ENCODE results near the gene UPF1.
"Not testable (repeated sequence)": the region's sequence is repeated elsewhere in the genome, so short reads cannot be mapped to it uniquely, and the experiment has no call there.

Gene UPF1

DNA sequence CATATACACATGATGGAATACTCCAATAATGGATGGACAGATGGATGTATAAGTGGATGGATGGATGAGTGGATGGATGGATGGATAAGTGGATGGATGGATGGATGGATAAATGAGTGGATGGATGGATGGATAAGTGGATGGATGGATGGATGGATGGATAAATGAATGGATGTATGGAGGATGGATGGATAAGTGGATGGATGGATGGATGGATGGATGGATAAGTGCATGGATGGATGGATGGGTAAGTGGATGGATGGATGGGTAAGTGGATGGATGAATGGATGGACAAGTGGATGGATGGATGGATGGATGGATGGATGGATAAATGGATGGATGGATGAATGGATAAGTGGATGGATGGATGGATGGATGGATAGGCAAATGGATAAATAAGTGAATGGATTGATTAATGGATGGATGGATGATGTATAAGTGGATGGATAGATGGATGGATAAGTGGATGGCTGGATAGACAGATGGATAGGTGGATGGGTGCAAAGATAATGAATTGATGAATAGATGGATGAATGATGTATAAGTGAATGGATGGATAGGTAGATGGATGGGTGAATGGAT is 32.3 kb upstream of the UPF1 start:
- DNase-seq (ENCODE audit: low read depth), result no peak

DNA sequence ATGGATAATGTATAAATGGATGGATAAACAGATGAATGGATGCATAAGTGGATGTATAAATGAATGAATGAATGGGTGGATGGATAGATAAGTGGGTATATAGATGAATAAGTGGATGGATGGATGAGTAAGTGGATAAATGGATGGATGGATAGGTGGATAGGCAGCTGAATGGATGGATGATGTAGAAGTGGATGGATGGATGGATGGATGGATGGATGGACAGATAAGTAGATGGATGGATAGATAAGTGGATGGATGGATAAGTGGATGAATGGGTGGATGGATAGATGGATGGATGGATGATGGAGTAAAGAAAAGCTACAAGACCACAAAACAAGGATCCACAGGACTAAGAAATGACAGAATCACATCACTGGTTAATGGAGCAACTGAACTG is 31.7 kb upstream of the UPF1 start:
- no peak for DNase-seq (ENCODE audit: low read depth)

DNA sequence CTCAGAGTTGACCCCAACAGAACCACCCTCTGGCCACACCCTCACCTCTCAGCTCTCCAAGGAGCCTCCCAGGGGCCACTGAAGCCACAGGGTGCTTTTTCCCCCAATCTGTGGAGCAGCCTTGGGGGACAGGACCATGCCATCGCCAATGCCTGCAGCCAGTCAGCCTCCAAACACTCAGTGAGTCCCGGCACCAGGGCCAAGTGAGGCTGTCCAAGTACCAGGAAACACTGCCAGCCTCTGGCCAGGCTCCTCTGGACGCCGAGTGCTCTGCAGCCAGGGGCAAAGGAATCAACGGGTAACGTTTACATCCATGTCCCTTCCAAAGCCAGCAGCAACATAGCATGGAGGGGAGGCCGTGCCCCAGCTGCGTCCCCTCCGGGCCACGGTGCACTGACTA is 31.1 kb upstream of the UPF1 start:
- no peak for DNase-seq (ENCODE audit: low read depth)

DNA sequence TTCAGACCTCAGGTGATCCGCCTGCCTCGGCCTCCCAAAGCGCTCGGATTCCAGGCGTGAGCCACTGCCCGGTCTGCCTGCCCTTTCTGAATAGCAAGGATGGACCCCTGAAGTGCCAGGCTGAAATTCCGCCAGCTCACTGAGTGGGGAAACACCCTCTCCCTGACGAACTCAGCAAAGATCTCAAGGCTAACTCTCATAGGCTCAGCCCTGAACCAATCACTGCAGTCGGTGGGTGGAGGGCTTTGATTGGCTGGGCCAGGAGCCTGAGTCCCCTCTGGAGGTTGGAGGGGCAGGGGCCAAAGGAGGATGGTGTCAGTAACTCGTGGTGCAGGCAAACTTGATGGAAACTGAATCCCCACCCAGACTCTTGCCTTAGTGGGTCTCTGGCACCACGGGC is 29.4 kb upstream of the UPF1 start:
- no peak for DNase-seq (ENCODE audit: low read depth)

DNA sequence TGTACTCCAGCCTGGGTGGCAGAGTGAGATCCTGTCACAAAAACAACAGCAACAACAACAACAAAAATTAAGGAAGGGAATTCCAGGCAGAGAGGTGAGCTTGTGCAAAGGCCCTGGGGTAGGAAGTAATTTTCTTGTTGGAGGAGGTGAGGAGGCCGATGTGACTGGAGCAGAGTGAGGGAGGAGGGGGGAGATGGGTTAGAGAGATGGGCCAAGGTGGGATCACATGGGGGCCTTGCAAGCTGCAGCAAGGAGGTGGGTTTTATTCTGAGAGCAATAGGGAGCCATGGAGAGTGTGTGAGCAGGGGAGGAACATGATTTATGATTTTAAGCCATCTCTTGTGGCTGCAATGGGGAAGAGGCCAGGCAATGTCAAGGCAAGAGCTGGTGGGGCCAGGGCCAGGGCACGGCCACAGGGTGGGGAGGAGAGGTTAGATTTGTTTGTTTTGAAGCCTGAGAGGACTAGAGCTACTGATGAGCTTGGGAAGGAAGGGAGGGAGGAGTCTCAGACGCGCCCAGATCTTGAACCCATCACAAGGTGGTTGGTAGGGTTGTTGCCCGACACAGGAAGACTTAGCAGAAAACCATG is 28.1 kb upstream of the UPF1 start:
- DNase-seq (ENCODE audit: low read depth), result no peak

DNA sequence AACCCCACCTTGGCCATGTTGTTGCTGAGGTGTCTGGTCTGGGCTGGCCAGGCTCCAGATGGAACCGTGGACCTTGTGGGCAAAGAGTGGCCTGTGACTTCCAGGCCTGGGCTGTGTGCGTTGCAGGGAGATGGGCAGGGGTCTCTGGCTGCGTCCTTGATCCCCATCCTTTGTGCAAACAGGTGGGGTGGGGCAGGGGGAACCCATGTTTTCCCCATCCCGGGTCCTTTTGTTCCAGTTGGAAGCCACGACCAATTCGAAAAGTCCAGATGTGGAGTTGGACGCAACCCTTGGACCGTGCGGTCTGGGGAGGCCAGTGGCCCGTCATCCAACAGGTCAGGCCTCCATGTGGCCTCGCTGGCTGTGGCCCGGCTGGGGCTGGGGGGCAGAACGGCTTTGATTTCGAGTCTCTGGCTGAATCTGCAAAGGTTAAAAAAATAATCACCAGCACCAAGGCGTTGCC is 27.6 kb upstream of the UPF1 start:
- no peak for DNase-seq (ENCODE audit: low read depth)

DNA sequence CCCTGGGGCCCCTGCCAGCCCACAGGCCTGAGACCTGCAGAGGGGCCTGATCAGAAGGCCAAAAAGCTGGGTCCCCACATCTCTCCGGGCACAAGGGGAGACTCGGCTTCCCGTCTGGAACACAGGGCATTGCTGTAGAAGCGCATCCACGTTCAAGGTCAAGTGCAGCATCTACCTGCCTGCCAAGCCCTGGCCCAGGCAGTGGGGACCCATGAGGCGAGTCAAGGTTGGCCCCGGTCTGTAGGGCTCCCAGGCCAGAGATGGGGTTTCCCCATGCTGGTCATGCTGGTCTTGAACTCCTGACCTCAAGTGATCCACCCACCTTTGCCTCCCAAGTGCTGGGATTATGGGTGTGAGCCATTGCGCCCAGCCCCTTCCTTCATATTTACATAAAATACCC is 27.1 kb upstream of the UPF1 start:
- DNase-seq (ENCODE audit: low read depth), result no peak

DNA sequence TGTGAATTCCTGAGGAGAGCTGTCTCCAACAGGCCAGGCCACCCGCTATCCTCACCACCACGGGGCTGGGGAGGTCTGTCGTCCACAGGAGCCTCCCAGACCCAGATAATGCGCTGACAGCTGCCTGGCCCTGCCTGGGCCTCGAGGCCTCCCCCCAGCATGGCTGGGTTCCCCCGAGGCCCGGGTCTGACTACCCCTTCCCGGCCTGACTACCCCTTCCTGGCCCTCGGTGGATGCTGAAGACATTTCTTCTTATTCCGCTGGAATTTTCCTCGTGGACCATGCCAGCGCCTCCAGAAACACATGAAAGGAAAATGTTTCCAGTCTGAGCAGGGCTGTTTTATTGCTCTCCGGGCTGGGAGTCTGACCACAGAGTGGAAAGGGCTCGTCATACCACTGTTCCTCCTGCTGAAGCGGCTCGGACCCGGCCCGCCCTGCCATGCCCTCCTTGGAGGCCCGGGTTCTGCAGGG is 23.9 kb upstream of the UPF1 start:
- DNase-seq (ENCODE audit: low read depth), result no peak

DNA sequence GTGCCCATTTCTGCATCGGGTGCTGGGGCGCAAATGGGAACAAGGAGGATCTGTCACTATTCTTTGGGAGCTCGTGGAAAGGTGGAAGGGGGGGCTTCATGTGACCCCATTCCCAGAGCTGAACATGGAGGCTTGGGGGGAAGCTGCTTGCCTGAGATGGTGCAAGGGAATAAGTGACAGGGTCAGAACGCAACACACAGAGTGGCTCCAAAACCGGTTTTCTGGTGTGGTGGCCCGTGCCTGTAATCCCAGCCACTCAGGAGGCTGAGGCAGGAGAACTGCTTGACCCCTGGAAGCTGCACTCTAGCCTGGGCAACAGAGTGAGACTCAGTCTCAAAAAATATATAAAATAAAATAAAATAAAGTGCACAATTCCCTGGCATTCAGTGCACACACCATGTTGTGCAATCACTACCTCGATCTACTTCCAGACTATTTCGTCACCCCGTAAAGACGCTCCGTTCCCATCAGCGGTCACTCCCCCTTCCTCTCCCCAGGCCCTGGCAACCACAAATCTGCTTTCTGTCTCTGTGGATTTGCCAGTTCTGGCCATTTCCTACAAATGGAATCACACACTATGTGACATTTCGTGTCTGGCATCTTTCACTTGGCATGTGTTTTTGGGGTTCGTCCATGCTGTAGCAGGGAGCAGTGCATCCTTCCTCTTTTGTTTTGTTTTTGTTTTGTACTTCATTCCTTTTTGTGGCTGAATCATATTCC is 22.4 kb upstream of the UPF1 start:
- no peak for DNase-seq (ENCODE audit: low read depth)

DNA sequence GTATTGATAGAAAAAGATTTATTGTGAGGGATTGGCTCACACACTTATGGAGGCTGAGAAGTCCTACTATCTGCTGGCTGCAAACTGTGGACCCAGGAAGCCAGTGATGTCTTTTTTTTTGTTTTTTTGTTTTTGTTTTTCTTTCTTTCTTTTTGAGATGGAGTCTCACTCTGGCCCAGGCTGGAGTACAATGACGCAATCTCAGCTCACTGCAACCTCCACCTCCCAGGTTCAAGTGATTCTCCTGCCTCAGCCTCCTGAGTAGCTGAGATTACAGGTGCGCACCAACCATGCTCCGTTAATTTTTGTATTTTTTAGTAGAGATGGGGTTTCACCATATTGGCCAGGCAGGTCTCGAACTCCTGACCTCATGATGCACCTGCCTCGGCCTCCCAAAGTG is 20.1 kb upstream of the UPF1 start:
- not testable (repeated sequence) for DNase-seq (ENCODE audit: low read depth)

DNA sequence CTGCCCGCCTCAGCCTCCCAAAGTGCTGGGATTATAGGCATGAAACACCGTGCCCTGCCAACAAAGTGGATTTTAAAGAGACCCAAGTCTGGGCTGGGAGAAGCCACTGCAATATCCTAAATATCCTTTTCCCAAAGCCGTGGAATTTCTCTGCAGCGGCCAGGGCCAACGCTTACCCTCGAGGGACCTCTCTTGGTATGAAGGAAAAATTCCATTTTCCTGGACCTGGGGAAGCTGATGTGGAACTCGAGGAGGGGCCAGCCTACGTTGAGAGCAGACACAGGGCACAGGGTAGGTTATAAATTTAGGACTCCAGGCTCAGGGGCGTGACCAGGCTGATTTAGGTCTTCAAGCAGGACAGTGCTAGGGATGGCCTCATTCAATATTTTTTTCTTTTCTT is 17.7 kb upstream of the UPF1 start:
- no peak for DNase-seq (ENCODE audit: low read depth)

DNA sequence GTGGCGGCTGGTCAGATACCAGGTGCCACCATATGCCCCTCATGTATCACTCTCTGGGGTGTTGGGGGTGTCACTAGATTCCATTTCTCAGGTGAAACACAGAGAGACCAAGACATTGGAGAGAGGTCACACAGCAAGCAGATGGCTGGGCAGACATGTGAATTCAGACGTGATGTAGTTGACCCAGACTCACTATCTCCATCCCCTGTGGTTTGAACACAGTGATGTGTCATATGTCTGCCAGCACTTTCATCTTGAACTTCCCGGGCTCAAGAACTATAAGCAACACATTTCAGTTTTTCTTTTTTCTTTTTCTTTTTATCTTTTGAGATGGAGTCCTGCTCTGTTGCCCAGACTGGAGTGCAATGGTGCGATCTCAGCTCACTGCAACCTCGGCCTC is 16.1 kb upstream of the UPF1 start:
- DNase-seq (ENCODE audit: low read depth), result no peak

DNA sequence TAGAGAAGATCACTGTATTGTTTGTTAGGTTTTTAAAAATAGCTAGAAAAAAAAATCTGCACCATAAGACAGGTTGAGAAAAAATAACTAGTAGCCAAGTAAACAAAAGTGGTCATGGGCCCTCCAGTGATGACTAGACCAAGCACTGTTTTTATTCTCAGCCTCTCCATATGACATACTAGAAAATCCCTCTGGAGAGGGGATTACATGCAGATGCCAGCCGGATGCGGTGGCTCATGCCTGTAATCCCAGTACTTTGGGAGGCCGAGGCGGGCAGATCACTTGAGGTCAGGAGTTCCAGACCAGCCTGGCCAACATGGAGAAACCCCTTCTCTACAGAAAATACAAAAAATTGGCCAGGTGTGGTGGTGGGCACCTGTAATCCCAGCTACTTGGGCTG is 15.1 kb upstream of the UPF1 start:
- DNase-seq (ENCODE audit: low read depth), result not testable (repeated sequence)

DNA sequence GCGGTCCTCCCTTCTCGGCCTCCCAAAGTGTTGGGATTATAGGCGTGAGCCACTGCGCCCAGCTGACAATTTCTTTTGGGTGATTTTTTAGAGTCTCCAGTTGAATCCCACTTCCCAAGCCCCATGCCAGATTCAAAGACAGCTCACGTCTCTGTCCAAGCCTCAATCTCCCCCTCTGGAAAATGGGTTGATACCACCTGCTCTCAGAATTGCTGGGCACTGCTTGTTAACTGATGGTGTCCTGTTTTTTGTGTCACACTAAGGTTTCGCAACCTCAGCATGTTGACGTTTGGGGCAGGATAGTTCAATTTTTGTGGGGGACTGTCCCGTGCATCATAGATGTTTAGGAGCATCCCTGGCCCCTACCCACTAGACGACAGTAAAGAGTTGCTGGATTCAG is 14.2 kb upstream of the UPF1 start:
- DNase-seq (ENCODE audit: low read depth), result no peak

DNA sequence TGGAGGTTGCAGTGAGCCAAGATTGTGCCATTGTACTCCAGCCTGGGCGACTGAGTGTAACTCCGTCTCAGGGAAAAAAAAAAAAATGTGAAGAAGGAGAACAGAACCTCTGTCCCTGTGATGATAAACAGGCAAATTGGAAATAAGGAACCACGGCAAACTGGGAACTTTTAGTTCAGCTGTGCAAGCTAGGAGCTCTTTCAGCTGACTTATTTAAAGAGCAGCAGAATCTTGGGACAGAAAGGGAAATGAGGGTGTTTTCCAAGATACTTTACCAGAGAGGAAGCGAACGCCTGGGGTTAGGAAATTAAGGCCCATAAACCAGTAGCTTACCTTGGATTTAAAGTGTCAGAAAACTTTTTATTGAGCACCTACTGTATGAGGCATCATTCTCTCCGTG is 3.0 kb upstream of the UPF1 start:
- DNase-seq (ENCODE audit: low read depth), result no peak

DNA sequence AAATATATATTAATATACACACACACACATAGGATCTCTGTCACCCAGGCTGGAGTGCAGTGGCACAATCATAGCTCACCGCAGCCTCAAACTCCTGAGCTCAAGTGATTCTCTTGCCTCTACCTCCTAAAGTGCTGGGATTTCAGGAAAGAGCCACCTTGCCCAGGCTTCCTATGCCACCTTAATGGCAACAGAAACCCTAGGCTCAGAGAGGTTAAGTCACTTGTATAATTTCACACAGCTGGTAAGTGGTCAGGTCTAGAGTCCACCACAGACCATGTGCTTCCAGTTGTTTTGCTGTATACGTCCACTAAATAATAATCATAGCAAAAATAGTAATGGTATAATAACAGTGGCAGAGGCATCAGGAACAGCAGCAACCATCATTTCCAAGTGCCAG is 1.3 kb upstream of the UPF1 start:
- no peak for DNase-seq (ENCODE audit: low read depth)

DNA sequence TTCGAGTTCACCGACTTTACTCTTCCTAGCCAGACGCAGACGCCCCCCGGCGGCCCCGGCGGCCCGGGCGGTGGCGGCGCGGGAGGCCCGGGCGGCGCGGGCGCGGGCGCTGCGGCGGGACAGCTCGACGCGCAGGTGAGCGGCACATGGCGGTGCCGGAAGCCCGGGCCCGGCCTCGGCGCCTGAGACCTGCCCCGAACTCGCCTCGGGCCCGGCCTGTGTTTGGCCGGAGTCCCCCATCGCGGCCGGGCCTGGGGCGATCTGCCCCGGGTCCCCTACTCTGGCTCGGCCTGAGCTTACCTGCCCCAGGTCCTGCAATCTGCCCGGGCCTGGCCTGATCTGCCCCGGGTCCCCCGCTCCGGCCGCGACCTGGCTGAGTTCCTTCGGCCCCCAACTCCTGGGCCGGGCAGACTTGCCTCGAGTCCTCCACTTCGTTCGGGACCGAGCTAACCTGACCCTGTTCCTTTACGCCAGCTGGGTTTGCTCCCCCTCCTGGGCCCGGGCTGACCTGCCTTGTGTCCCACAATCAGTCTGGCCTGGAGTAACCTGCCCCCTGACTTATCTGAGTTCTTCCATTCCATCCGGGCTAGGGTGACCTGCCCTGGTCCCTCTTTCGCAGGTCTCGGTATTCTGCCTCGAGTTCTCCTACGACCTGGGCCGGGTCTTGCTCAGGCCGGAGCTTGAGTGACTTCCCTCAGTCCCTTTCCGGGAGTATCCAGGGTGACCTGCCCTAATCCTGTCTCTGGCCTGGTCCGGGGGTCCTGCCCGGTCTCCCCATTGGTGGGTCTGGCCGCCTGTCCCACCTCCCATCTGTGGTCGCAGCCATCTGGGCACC is 764 bp downstream of the UPF1 start:
- no peak for DNase-seq (ENCODE audit: low read depth)

DNA sequence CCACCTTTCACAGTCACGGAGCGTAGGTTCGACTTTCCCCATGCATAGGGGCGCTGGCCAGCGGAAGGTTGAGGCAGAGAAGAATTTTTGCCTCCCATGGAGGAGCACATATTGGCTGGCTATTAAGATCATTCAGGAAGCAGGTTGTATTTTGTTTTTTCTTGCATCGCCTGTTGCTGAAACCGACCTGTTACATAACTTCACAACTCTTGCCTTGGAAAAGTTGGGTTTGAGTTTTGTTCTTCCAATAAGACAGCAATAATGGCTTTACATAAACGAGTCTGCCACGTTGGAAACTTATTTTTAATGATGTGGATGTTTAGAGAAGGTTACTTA is 1.4 kb downstream of the UPF1 start:
- no peak for DNase-seq (ENCODE audit: low read depth)

DNA sequence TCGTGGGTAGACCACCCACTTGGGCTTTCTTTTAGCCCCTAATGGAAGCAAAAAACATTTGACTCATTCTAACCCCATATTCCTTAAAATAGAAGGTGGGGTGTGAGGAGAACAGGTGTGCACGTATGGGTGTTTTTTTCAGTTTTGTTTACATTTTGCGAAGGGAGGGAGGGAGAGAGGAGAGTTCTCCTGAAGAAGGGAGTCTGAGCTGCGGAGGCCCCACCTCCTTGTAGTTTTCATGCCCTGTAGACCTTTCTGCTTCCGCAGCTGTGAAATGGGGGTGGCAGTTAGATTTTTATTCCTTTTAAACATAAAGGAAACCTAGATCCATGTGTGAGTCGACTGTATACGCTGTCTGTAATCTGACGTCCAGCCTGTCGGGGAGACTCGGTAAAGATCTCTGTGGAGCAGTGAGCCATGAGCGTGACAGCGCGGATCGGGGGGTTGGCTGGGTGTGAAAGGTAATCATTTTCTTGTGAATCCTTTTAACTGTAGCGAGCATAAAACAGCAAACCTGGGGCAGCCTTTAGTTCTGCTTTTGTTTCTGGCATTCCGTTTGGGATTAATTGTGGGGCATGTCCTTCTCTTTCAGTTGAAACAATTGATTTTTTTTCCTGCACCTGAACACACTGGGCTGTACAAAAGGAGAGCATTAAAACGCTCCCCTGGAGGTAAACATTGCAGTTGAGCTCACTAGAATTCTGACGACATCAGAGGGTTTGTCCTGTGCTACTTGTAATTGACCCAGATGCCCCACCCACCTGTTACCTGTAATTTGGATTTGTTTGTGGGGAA is 2.3 kb downstream of the UPF1 start:
- DNase-seq (ENCODE audit: low read depth), result no peak

DNA sequence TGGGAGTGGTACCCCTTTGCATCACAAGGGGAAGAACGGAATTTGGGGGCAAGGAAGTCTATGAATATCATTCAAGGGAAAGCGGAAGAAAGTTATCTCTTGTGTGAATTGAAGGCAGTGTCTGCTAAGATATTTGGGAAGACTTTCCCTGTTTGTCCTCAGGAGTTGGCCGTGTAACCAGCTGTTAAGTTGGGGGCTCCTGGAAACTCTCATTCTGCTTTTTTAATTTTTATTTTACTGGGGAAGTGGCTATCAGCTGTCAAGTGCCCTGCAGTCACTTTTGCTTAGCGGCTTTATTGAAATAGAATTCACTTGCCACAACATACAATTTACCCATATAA is 2.9 kb downstream of the UPF1 start:
- DNase-seq (ENCODE audit: low read depth), result no peak

DNA sequence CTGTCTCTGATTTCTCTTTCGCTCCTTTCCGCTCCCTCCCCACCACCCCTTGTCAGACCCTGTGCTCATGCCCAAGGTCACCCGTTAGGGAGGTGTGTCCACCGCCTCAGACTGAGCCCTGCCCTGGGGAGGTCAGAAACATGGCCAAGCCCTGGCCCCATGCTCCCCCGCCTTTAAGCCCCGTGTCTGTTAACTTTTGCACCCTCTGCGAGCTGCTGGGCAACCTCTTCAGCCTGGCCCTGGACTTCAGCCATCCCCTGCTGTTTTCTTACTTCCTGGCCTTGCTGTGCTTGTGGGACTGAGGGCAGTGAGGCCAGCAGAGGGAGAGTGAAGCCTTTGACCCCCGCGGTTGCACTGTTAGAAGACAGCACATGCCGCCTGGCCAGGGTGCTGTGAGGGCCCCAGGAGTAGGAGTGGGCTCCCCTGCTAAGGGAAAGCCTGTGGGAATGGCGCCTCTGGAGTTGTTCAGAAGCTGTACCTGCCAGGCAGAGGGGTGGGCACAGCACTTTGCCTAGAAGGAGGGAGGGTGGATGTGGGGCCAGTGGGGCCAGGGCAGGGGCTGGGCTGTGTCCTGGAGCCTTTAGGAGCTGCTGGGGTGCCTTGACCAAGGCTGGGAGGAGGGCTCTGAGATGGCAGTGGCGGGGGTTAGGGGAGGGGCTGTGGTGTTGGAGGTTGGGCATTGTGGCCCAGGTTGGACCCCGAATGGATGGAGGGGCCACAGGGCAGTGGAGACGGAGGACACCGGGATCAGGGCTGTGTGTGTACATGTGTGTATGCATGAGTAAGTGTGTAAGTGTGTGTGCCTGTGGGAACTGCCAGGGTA is 7.9 kb downstream of the UPF1 start:
- no peak for DNase-seq (ENCODE audit: low read depth)
